Tibial artery (tissue), 4 donors: Measurements from ENCODE around the gene IL34.

Source experiments
- DNase-seq, 2 donors: peaks; one replicate each; pipeline ENCODE4 v3.0.0-alpha.2; 2019
- H3K27ac ChIP-seq, 2 donors: fragments of 200-600 bp; sonication (generic) in 1 of 2; 1 replicate in 1 of 2; 2 replicates in 1 of 2; pipeline ENCODE4 v1.5.1; 2018 to 2019; ENCODE audit warnings: mild to moderate bottlenecking in 1 of 2
- H3K27me3 ChIP-seq, 2 donors: fragments of 200-600 bp; sonication (generic) in 1 of 2; one replicate each; pipeline versions ENCODE4 v1.5.1 to v1.6.0; 2016 to 2019
- H3K36me3 ChIP-seq, 3 donors: fragments of 200-600 bp; sonication (generic) in 2 of 3; one replicate each; pipeline ENCODE4 v1.5.1; 2016 to 2019; ENCODE audit warnings: mild to moderate bottlenecking in 2 of 3
- H3K4me1 ChIP-seq, 4 donors: fragments of 200-600 bp; sonication (generic) in 2 of 4; 1 replicate in 3 of 4; 2 replicates in 1 of 4; pipeline ENCODE4 v1.5.1; 2016 to 2019
- H3K4me3 ChIP-seq, 2 donors: fragments of 200-600 bp; sonication (generic) in 1 of 2; 1 replicate in 1 of 2; 2 replicates in 1 of 2; pipeline ENCODE4 v1.5.1; 2018 to 2019; ENCODE audit warnings: mild to moderate bottlenecking in 2 of 2
- H3K9me3 ChIP-seq, 3 donors: fragments of 200-600 bp; sonication (generic) in 1 of 3; one replicate each; pipeline ENCODE4 v1.5.1; 2016 to 2019
- CTCF ChIP-seq, 2 experiments: fragments of 200-600 bp in 1 of 2; fragments of 450-650 bp in 1 of 2; IDR thresholded peaks; one replicate each; pipeline ENCODE4 v1.5.1; 2017 to 2019; ENCODE audit warnings: antibody characterized with exemption in 2 of 2, mild to moderate bottlenecking in 1 of 2, moderate library complexity in 1 of 2
- intact Hi-C: fragments of 100-400 bp; cut with DNase I; formaldehyde crosslinking; loops from one replicate; pipeline ENCODE4 v1.15.0; 2023; ENCODE audit warnings: low total_unique reads

Gene IL34

GRCh38 chr16:70660672-70661350, 14.5 kb downstream of the IL34 start:
- no peak for DNase-seq

GRCh38 chr16:70661534-70661917, 15.2 kb downstream of the IL34 start:
- H3K27ac ChIP-seq = peak overlapping the region in 1 of 2 donors; percentile 55
- H3K27me3 ChIP-seq = no peaks in the 10 kb centered on the region
- H3K4me1 ChIP-seq = peaks cover 0 to 22% (median 12%) of the 10 kb centered on the region in 4 donors
- peak in 1 of 2 donors; percentile 68 for DNase-seq
- no peak for TF ChIP-seq CTCF (IDR thresholded peaks at IDR 0.05)
- peaks cover 38 to 85% (median 39%) of the 10 kb centered on the region in 3 donors for H3K36me3 ChIP-seq
- H3K4me3 ChIP-seq = no peak overlapping the region
- intact Hi-C loops = no loop called here
- no peaks in the 10 kb centered on the region for H3K9me3 ChIP-seq

More at GRCh38 chr16:70660672-70661350, 14.5 kb downstream of the IL34 start:
- TF ChIP-seq CTCF (IDR thresholded peaks at IDR 0.05) = no peak
- peak overlapping the region in 1 of 2 donors; percentile 4 for H3K27ac ChIP-seq
- no peaks in the 10 kb centered on the region for H3K27me3 ChIP-seq
- no peaks in the 10 kb centered on the region for H3K9me3 ChIP-seq
- intact Hi-C loops = no loop called here
- no peak overlapping the region for H3K4me3 ChIP-seq
- H3K36me3 ChIP-seq = peaks cover 32 to 85% (median 32%) of the 10 kb centered on the region in 3 donors
- peaks cover 0 to 22% (median 12%) of the 10 kb centered on the region in 4 donors for H3K4me1 ChIP-seq

GRCh38 chr16:70661918-70662641, 15.7 kb downstream of the IL34 start:
- H3K27me3 ChIP-seq = no peaks in the 10 kb centered on the region
- peaks cover 38 to 83% (median 43%) of the 10 kb centered on the region in 3 donors for H3K36me3 ChIP-seq
- DNase-seq = peak in 1 of 2 donors; percentile 74
- peak overlapping the region; percentile 48 to 55 for H3K27ac ChIP-seq
- no peak overlapping the region for H3K4me3 ChIP-seq
- intact Hi-C loops = no loop called here
- H3K4me1 ChIP-seq = peaks cover 0 to 22% (median 12%) of the 10 kb centered on the region in 4 donors
- no peaks in the 10 kb centered on the region for H3K9me3 ChIP-seq
- TF ChIP-seq CTCF (IDR thresholded peaks at IDR 0.05) = no peak

GRCh38 chr16:70662991-70663523, 16.7 kb downstream of the IL34 start:
- peaks cover 38 to 80% (median 43%) of the 10 kb centered on the region in 3 donors for H3K36me3 ChIP-seq
- H3K27me3 ChIP-seq = no peaks in the 10 kb centered on the region
- no peak for DNase-seq
- intact Hi-C loops = no loop called here
- TF ChIP-seq CTCF (IDR thresholded peaks at IDR 0.05) = no peak
- no peaks in the 10 kb centered on the region for H3K9me3 ChIP-seq
- H3K4me1 ChIP-seq = peaks cover 0 to 30% (median 13%) of the 10 kb centered on the region in 4 donors
- no peak overlapping the region for H3K4me3 ChIP-seq
- peak overlapping the region; percentile 48 to 55 for H3K27ac ChIP-seq

GRCh38 chr16:70663524-70664324, 17.4 kb downstream of the IL34 start:
- Histone ChIP-seq H3K27ac (peak overlapping the region; percentile 48 to 55), H3K27me3 (no peaks in the 10 kb centered on the region), H3K9me3 (no peaks in the 10 kb centered on the region), H3K36me3 (peaks cover 44 to 80% (median 49%) of the 10 kb centered on the region in 3 donors), H3K4me3 (no peak overlapping the region), H3K4me1 (peaks cover 0 to 35% (median 13%) of the 10 kb centered on the region in 4 donors)
- TF ChIP-seq CTCF (IDR thresholded peaks at IDR 0.05) = no peak
- peak in 1 of 2 donors; percentile 65 for DNase-seq
- intact Hi-C loops = no loop called here
